Colonic mucosa (tissue), 4 donors: ENCODE results near the gene DEDD. TPM values are rescaled to one million over a fixed set of nuclear protein-coding genes. Genes with fewer than 3 reads are reported as not detected.

Experiments
- DNase-seq: peaks from one replicate; pipeline ENCODE4 v3.0.0-alpha.2; 2020
- H3K27ac ChIP-seq: fragments of 200-600 bp; one replicate; pipeline ENCODE4 v1.8.0; 2021
- H3K27me3 ChIP-seq: fragments of 200-600 bp; one replicate; pipeline ENCODE4 v1.8.0; 2021
- H3K36me3 ChIP-seq: fragments of 200-600 bp; one replicate; pipeline ENCODE4 v1.8.0; 2021
- H3K4me1 ChIP-seq: fragments of 200-600 bp; one replicate; pipeline ENCODE4 v1.8.0; 2021; ENCODE audit warnings: mild to moderate bottlenecking
- H3K4me3 ChIP-seq: fragments of 200-600 bp; one replicate; pipeline ENCODE4 v1.8.0; 2021
- H3K9ac ChIP-seq, 2 donors: one replicate each; pipeline ENCODE4 v1.7.0; 2013; ENCODE audit warnings: control low read depth in 2 of 2, low read depth in 2 of 2, low read length in 2 of 2
- H3K9me3 ChIP-seq: fragments of 200-600 bp; one replicate; pipeline ENCODE4 v1.8.0; 2021
- intact Hi-C: fragments of 100-400 bp; cut with DNase I; formaldehyde crosslinking; loops from one replicate; pipeline ENCODE4 v1.14.1; 2022
- total RNA-seq, 2 donors: library from RNA; stranded (reverse); fragmentation: NEBNext Ultra II Directional in 1 of 2; extraction: Animal tissue kit (Norgen Biotek cat#: 25700) in 1 of 2; gene quantifications; one replicate each; pipeline ENCODE4 v1.2.1, GENCODE V29; 2021
- TF ChIP-seq, protein P1 (sequence below): fragments of 200-600 bp; IDR thresholded peaks from one replicate; pipeline ENCODE4 v1.8.0; 2022; ENCODE audit warnings: antibody characterized with exemption, mild to moderate bottlenecking
- donor health status: healthy.
- donor health status: DM: no; HTN: no; CAD: no.
- donor health status: DM: no; HTN: no; CAD: no.

Gene DEDD
- total RNA-seq, 2 donors from 2014 or later, result 33.8 to 34.3 TPM

DNA sequence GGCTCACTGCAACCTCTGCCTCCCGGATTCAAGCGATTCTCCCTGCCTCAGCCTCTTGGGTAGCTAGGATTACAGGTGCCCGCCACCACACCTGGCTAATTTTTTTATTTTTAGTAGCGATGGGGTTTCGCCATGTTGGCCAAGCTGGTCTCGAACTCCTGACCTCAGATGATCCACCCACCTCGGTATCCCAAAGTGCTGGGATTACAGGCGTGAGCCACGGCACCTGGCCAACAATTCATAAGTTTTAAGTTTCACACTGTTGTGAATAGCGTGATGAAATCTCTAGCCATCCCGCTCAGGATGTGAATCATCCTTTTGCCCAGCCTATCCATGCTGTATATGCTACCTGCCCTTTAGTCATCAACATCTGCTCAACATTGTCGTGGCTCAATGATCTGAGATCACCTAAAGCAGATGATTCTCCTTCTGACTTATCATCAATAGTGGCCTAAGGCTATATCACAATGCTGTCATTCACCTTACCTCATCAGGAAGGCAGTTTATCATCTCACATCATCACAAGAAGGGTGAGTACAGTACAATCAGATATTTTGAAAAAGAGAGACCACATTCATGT, 17.2 kb downstream of the DEDD start:
- H3K27ac ChIP-seq, result no peak overlapping the region
- H3K9me3 ChIP-seq, result no peaks in the 10 kb centered on the region
- TF ChIP-seq, protein P1, sequence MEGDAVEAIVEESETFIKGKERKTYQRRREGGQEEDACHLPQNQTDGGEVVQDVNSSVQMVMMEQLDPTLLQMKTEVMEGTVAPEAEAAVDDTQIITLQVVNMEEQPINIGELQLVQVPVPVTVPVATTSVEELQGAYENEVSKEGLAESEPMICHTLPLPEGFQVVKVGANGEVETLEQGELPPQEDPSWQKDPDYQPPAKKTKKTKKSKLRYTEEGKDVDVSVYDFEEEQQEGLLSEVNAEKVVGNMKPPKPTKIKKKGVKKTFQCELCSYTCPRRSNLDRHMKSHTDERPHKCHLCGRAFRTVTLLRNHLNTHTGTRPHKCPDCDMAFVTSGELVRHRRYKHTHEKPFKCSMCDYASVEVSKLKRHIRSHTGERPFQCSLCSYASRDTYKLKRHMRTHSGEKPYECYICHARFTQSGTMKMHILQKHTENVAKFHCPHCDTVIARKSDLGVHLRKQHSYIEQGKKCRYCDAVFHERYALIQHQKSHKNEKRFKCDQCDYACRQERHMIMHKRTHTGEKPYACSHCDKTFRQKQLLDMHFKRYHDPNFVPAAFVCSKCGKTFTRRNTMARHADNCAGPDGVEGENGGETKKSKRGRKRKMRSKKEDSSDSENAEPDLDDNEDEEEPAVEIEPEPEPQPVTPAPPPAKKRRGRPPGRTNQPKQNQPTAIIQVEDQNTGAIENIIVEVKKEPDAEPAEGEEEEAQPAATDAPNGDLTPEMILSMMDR, result no peak
- peaks cover 11% of the 10 kb centered on the region for H3K4me1 ChIP-seq
- no peaks in the 10 kb centered on the region for H3K27me3 ChIP-seq
- no peak overlapping the region for H3K9ac ChIP-seq
- intact Hi-C loops, result no loop called here
- no peak for DNase-seq
- no peaks in the 10 kb centered on the region for H3K36me3 ChIP-seq
- H3K4me3 ChIP-seq, result no peak overlapping the region

GRCh38 chr1:161114556-161114955, 17.9 kb downstream of the DEDD start:
- H3K4me1 ChIP-seq, result peaks cover 11% of the 10 kb centered on the region
- H3K36me3 ChIP-seq, result no peaks in the 10 kb centered on the region
- no peak for DNase-seq
- no peak overlapping the region for H3K27ac ChIP-seq
- H3K27me3 ChIP-seq, result no peaks in the 10 kb centered on the region
- H3K4me3 ChIP-seq, result no peak overlapping the region
- no peaks in the 10 kb centered on the region for H3K9me3 ChIP-seq
- TF ChIP-seq, protein P1, result no peak
- H3K9ac ChIP-seq, result no peak overlapping the region
- intact Hi-C loops, result no loop called here

- H3K9ac ChIP-seq, result no peak overlapping the region
- no peaks in the 10 kb centered on the region for H3K36me3 ChIP-seq
- H3K27me3 ChIP-seq, result no peaks in the 10 kb centered on the region
- H3K4me3 ChIP-seq, result no peak overlapping the region
- TF ChIP-seq, protein P1, result no peak
- H3K9me3 ChIP-seq, result no peaks in the 10 kb centered on the region
- no peak overlapping the region for H3K27ac ChIP-seq
- no peak for DNase-seq
- intact Hi-C loops, result no loop called here
- peaks cover 11% of the 10 kb centered on the region for H3K4me1 ChIP-seq
Observed at GRCh38 chr1:161113915-161114314, 18.6 kb downstream of the DEDD start.

DNA sequence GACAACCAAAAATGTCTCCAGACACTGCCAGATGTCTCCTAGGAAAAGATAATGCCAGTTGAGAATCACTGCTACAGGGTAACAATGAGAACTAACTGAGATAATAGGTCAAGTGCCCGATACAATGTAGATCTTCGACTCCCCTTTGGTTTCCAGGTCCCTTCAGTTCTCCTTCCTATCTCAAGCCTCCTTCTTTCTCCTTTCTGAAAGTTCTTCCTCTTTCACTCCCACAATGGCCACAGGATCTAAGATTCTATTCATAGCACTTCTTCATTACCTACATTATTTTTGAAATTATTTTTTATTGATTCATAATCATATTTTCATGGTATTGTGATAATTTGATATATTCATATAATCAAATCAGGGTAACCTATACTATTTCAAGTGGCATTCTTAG, 20.9 kb downstream of the DEDD start:
- H3K9ac ChIP-seq, result no peak overlapping the region
- DNase-seq, result no peak
- intact Hi-C loops, result no loop called here
- TF ChIP-seq, protein P1, result no peak
- H3K36me3 ChIP-seq, result no peaks in the 10 kb centered on the region
- H3K9me3 ChIP-seq, result no peaks in the 10 kb centered on the region
- H3K4me1 ChIP-seq, result peaks cover 4% of the 10 kb centered on the region
- H3K27ac ChIP-seq, result no peak overlapping the region
- no peaks in the 10 kb centered on the region for H3K27me3 ChIP-seq
- H3K4me3 ChIP-seq, result no peak overlapping the region

- peaks cover under 1% of the 10 kb centered on the region for H3K4me1 ChIP-seq
- intact Hi-C loops, result no loop called here
- no peak overlapping the region for H3K4me3 ChIP-seq
- H3K27ac ChIP-seq, result no peak overlapping the region
- TF ChIP-seq, protein P1, result no peak
- no peaks in the 10 kb centered on the region for H3K36me3 ChIP-seq
- no peak for DNase-seq
- no peak overlapping the region for H3K9ac ChIP-seq
- H3K9me3 ChIP-seq, result no peaks in the 10 kb centered on the region
- H3K27me3 ChIP-seq, result no peaks in the 10 kb centered on the region
Observed at GRCh38 chr1:161111117-161111516, 21.4 kb downstream of the DEDD start.
